ENCODE results near the gene DENND1B.

DNA sequence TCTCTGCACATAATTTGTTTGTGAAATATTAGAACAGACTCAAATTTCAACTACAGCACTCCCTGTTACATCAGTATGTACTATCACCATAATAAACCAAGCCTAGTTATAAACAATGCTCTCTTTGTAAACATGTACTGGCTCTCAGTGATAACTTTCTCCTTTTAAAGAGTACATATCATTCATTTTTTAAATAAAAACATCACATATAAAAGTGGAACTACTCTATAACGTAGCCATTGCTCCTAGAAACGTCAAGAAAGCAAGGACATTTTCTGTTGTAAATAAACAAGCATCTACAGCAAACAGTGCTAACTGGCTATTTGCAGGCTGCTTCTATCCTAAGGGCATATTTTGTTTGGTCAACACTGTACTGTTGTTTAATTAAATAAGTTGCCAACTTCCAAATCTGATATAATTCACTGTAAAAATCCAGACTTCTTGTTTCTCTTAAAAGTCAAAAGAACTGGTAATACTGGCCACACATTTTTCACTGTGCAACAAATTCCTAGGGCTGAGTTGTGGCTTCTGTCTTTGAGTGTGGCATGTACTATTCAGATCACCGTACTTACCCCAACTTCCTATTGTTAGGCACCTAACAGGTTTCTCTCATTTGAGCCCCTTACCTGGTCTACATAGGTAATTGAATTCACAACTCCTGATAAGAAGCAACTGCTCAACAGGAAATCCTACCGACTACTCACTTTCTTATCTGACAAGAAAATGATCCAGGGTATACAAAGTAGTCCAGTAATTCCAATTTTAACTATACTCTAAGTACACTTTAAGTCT is 111.9 kb downstream of the DENND1B start:
- TF ChIP-seq RAD21 (conservative IDR thresholded peaks at IDR 0.05) (no peak), EP300 (conservative IDR thresholded peaks at IDR 0.05; ENCODE audit: poor library complexity, severe bottlenecking) (no peak), EZH2 (IDR thresholded peaks at IDR 0.05; ENCODE audit: borderline replicate concordance, insufficient read depth, low read length, poor library complexity, severe bottlenecking) (no peak), SMC3 (conservative IDR thresholded peaks at IDR 0.05; ENCODE audit: poor library complexity) (no peak)
- TF ChIP-seq, protein P1, sequence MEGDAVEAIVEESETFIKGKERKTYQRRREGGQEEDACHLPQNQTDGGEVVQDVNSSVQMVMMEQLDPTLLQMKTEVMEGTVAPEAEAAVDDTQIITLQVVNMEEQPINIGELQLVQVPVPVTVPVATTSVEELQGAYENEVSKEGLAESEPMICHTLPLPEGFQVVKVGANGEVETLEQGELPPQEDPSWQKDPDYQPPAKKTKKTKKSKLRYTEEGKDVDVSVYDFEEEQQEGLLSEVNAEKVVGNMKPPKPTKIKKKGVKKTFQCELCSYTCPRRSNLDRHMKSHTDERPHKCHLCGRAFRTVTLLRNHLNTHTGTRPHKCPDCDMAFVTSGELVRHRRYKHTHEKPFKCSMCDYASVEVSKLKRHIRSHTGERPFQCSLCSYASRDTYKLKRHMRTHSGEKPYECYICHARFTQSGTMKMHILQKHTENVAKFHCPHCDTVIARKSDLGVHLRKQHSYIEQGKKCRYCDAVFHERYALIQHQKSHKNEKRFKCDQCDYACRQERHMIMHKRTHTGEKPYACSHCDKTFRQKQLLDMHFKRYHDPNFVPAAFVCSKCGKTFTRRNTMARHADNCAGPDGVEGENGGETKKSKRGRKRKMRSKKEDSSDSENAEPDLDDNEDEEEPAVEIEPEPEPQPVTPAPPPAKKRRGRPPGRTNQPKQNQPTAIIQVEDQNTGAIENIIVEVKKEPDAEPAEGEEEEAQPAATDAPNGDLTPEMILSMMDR (IDR thresholded peaks at IDR 0.05; ENCODE audit: poor library complexity, severe bottlenecking) = no peak

Data from neural cell (in vitro differentiated cells).